NCI-H82 (cell line): ENCODE data around the gene RPL39L.

Experiments used
- DNase-seq: peaks from one replicate; lab custom pipeline; 2025; lab: John Stamatoyannopoulos, UW

Gene RPL39L

DNA sequence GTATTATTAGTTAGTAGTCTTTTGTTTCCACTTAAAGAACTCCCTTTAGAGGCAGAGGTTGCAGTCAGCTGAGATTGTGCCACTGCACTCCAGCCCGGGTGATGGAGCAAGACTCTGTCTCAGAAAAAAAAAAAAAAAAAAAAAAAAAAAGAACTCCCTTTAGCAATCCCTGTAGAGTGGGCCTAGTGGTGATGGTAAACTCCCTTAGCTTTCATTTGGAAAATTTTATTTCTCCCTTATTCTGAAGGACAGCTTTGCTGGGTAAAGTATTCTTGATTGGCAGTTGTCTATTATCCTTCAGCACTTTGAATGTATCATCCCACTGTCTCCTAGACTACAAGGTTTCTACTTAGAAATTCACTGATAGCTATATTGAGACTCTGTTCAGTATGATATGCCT, 46.0 kb downstream of the RPL39L start:
- DNase-seq: no peak

DNA sequence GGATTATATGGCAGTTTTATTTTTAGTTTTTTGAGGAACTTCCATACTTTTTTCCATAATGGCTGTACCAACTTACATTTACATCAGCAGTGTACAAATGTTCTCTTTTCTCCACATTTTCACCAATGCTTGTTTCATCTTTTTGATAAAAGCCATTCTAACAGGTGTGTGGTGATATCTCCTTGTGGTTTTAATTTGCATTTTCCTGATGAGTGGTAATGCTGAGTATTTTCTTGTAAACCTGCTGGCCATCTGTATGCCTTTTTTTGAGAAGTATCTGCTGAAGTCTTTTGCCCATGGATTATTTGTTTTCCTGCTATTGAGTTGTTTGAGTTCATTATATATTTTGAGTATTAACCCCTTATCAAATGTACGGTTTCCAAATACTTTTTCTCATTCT, 50.6 kb downstream of the RPL39L start:
- DNase-seq: no peak

DNA sequence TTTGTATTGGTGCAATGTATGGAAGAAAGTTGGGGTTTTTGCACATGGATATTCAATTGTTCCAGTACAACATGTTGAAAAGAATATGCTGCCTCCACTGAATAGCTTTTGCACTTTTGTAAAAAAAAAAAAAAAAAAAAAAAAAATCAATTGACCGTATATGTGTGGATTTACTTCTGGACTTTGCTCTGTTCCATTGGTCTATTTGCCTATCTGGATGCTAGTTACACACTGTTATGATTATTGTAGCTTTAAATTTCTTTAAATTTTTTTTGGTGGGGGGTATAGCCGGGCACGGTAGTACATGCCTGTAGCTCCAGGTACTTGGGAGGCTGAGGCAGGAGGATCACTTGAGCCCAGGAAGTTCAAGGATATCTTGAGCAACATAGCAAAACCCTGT, 52.5 kb downstream of the RPL39L start:
- DNase-seq: no peak

DNA sequence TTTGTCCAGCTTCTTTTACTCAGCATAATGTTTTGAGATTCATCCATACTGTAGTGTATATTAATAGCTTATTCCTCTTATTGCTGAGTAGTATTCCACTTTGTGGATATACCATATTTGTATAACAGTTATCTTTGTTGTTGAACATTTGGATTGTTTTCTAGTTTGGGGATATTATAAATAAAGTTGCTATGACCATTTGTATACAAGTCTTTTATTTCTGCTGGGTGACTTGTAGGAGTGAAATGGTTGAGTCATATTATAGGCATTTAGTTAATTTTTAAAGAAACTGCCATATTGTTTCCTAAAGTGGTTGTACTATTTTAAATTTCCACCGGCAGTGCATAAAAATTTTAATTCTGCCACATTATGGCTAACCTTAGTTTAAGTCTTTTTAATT, 53.4 kb downstream of the RPL39L start:
- DNase-seq: no peak

DNA sequence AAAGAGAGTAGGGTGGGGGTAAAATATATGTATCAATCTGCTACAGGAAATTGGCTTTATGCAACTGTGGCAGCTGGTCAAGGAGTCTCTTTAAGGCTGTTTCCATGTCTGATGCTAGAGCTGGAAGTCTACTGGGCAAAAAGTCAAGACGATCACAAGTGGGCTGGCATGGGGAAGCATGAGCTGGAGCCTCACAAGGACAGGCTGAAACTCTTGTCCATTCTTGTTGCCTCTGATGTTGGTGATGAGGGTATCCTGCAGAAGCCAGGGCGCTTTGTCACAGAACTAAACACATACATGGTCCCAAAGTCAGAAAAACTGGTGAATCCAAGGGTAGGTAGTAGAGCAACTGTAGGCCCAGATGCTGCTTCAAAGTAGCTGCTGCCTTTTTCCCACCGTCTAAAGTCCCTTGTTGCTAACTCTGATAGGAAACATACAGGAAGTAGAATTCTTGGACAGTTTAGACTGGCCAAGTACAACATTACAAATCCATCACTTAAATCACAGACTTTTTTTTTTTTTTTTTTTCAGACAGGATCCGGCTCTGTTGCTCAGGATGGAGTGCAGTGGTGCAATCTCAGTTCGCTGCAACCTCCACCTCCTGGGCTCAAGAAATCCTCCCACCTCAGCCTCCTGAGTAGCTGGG, 54.2 kb downstream of the RPL39L start:
- DNase-seq: no peak

DNA sequence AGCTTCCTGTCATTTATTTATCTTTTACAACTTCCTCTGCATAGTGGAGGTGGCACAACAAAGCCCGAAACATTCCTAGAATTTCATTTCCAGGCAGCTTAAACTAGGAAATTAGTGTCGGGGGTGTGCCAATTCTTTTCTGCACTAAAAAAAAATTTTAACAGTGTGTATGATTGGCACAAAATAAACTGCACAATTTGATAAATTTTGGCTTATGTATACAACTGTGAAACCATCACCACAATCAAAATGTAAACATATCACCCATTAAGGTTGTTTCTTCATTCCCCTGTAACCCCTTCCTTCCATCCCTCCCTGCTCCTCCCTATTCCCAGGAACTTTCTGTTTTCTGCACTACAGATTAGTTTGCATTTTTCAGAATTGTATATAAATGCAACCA, 54.7 kb downstream of the RPL39L start:
- no peak for DNase-seq

- no peak for DNase-seq
Observed at GRCh38 chr3:187084126-187084525, 55.2 kb downstream of the RPL39L start.

GRCh38 chr3:187082758-187083375, 56.4 kb downstream of the RPL39L start:
- no peak for DNase-seq

DNA sequence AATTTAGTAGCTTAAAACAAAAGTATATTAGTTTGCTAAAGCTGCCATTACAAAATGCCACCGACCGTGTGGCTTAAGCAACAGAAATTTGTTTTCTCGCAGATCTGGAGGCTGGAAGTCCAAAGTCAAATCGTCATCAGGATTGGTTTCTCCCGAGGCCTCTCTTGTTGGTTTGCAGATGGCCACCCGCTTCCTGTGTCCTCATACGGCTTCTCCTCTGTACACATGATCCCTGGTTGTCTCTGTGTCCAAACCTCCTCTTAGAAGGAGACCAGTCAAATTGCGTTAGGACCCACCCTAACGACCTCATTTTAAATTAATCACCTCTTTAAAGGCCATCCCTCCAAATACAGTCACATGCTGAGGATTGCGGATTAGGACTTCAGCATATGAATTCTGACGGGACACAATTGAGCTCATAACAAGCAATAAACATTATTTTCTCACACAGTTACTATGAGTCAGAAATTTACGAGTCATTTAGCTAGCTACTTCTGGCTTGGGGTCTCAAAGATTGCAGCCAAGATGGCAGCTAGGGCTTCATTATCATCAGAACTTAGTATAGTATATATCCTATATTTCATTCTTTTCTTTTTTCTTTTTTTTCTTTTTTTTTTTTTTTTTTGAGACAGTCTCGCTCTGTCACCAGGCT, 58.4 kb downstream of the RPL39L start:
- no peak for DNase-seq

DNA sequence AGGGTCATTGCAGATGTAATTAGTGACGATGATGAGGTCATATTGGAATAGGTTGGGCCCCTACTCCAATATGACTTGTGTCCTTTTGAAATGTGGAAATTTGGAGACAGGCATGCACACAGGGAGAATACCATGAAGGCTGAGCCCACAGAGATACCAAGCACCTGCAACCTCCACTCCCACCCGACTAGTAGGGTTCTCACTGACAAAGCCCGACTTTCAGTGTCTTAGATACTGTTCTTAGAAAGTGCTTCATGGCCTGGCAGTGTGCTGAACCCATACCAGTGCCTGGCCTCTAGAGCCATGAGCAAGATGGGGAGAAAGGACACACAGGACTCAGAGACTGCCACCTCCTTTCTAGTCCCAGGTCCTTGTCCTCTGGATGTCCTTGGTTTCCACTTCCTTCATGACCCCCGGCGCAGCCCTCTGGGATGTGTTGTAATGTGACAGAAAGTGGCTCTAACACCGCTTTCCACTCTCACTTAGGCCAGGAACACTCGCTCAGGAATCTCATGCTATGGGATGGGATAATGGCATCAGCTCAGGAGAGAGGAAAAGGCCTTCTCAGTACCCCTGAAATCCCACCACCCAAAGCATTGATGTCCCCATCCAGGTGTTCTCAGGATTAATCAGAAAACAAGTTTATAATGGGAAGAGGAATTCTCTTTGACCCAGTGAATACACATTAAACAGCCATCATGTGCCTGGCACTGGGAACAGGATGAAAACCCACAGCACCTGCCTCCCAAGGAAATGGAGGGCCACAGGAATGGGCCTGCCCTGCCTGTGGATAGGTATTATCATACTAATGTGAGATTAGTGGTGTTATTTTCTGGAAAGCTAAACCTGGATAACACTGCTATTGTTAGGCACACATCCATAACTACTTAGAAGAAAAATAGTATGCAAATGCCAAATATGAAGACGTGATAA, 59.9 kb downstream of the RPL39L start:
- no peak for DNase-seq

- DNase-seq: no peak
Observed at GRCh38 chr3:187077537-187077936, 61.8 kb downstream of the RPL39L start.

- no peak for DNase-seq
Observed at GRCh38 chr3:187077085-187077484, 62.2 kb downstream of the RPL39L start.

- DNase-seq: no peak
Observed at GRCh38 chr3:187076297-187076696, 63.0 kb downstream of the RPL39L start.

DNA sequence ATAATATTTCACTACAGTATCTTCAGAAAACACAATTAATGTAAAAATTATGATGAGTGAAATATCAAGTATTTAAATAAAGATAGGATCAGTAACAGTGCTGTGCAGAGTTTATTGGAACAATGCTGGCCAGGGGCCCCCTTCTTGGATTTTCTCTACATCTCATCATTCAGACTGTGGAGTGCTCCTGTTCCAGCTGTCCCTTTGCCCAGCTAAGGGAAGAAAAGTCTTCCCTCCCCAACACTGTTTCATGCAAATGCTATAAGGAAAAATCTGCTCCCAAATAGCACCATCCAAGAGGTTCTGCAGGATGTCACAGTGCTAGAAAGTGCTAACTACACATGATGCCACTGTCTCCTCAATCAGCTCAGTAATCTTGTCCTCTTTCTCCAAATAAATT, 64.5 kb downstream of the RPL39L start:
- no peak for DNase-seq

GRCh38 chr3:187073581-187074098, 65.7 kb downstream of the RPL39L start:
- DNase-seq: no peak

GRCh38 chr3:187072511-187072910, 66.8 kb downstream of the RPL39L start:
- DNase-seq: no peak

DNA sequence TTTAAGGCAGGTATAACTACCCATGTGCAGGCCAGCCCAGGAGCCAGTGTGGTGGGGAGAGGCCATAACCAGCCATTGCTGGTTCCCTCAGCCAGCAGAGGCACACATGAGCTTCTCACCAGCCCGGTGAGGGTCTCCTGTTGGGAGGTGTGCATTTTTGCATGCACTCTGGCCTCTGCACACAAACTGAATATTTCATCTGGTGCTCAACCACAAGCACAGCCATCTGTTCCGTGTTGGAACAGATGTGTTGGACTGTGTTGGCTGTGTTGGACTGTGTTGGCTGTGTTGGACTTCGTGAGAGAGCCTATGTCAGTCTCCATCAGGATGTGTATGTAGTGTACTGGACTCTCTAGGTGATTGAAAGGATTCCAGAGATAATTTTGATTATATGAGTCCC, 67.2 kb downstream of the RPL39L start:
- peak; percentile 39 for DNase-seq
